ENCODE measurements around the gene SH3BP1. TPM values are rescaled to one million over a fixed set of nuclear protein-coding genes. Genes with fewer than 3 reads are reported as not detected.

The SH3BP1 gene
- total and polyA plus RNA-seq, 8 donors, result 1.6 to 135 (median 9.5) TPM; not detected in 1

- Histone ChIP-seq H3K4me1 (peaks cover 23 to 47% (median 43%) of the 10 kb centered on the region in 4 donors), H3K9me3 (no peaks in the 10 kb centered on the region), H3K27me3 (no peaks in the 10 kb centered on the region), H3K27ac (peak overlapping the region in 4 of 5 donors; percentile 20 to 84 (median 50)), H3K4me3 (no peak overlapping the region), H3K36me3 (peaks cover 28 to 91% (median 83%) of the 10 kb centered on the region in 4 donors)
- TF ChIP-seq EP300 (IDR thresholded peaks at IDR 0.05) (no peak), POLR2A (IDR thresholded peaks at IDR 0.05) (no peak)
- TF ChIP-seq, protein P1, sequence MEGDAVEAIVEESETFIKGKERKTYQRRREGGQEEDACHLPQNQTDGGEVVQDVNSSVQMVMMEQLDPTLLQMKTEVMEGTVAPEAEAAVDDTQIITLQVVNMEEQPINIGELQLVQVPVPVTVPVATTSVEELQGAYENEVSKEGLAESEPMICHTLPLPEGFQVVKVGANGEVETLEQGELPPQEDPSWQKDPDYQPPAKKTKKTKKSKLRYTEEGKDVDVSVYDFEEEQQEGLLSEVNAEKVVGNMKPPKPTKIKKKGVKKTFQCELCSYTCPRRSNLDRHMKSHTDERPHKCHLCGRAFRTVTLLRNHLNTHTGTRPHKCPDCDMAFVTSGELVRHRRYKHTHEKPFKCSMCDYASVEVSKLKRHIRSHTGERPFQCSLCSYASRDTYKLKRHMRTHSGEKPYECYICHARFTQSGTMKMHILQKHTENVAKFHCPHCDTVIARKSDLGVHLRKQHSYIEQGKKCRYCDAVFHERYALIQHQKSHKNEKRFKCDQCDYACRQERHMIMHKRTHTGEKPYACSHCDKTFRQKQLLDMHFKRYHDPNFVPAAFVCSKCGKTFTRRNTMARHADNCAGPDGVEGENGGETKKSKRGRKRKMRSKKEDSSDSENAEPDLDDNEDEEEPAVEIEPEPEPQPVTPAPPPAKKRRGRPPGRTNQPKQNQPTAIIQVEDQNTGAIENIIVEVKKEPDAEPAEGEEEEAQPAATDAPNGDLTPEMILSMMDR (IDR thresholded peaks at IDR 0.05), result peak in 5 of 7 experiments; percentile 49 to 95 (median 87)
- intact Hi-C loops (cut with DNase I; ENCODE audit: low total_unique reads), result no loop called here
- WGBS, 5 donors, result 61 to 65% (median 63%) methylated on average over 20 to 22 of the region's 22 CpGs
- DNase-seq, result peak; percentile 73 to 88
Measured at GRCh38 chr22:37623075-37624016, 16.1 kb upstream of the SH3BP1 start.

DNA sequence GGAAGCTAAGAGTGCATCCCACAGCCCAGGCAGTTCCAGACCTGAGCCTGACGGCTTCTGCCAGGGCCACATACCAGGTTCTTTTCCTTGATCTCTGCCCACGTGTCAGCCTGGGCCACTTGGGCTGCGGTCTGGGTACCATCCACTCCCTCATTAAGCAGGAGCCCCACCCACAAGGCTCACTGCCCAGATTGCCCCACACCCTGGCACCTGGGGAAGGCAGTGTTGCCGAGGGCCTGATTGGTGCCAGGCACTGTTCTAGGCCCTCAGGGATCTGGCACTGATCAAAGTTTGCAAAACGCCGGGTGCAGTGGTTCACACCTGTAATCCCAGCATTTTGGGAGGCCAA lies 15.5 kb upstream of the SH3BP1 start:
- Histone ChIP-seq H3K27ac (peak overlapping the region in 3 of 5 donors; percentile 45 to 84 (median 55)), H3K27me3 (no peaks in the 10 kb centered on the region), H3K4me1 (peaks cover 23 to 51% (median 43%) of the 10 kb centered on the region in 4 donors), H3K9me3 (no peaks in the 10 kb centered on the region), H3K36me3 (peaks cover 22 to 91% (median 83%) of the 10 kb centered on the region in 4 donors), H3K4me3 (no peak overlapping the region)
- WGBS, 5 donors, result 32 to 60% (median 49%) methylated on average over 4 to 6 of the region's 6 CpGs
- intact Hi-C loops (cut with DNase I; ENCODE audit: low total_unique reads), result no loop called here
- TF ChIP-seq EP300 (IDR thresholded peaks at IDR 0.05) (no peak), POLR2A (IDR thresholded peaks at IDR 0.05) (no peak), POLR2AphosphoS5 (IDR thresholded peaks at IDR 0.05) (no peak)
- TF ChIP-seq, protein P1 (IDR thresholded peaks at IDR 0.05), result no peak
- no peak for DNase-seq

DNA sequence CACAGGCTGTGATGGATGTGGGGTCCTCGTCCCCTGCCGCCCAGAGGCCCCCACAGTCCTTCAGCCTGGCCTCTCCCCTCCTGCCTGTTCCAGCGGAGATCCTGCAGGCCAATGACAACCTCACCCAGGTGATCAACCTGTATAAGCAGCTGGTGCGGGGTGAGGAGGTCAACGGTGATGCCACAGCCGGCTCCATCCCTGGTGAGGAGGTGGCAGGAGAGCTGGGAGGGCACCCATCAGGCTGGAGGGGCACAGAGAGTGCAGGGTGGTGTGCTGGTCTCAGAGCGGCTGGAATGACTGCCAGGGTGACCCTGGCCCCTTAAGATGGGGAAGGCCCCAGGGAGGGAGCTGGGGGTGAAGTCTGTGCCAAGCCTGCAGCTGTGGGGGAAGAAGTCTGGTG lies 14.6 kb upstream of the SH3BP1 start:
- no peak for TF ChIP-seq POLR2AphosphoS5 (IDR thresholded peaks at IDR 0.05)
- TF ChIP-seq, protein P1 (IDR thresholded peaks at IDR 0.05), result no peak
- no peak for TF ChIP-seq EP300 (IDR thresholded peaks at IDR 0.05)
- no peak for TF ChIP-seq POLR2A (IDR thresholded peaks at IDR 0.05)
- peak overlapping the region in 3 of 5 donors; percentile 74 to 84 (median 75) for H3K27ac ChIP-seq
- no peaks in the 10 kb centered on the region for H3K9me3 ChIP-seq
- no peak for DNase-seq
- no peak overlapping the region for H3K4me3 ChIP-seq
- peaks cover 23 to 51% (median 43%) of the 10 kb centered on the region in 4 donors for H3K4me1 ChIP-seq
- no peaks in the 10 kb centered on the region for H3K27me3 ChIP-seq
- 91 to 97% (median 93%) methylated on average over 4 to 7 of the region's 7 CpGs for WGBS, 5 donors
- peaks cover 29 to 91% (median 83%) of the 10 kb centered on the region in 4 donors for H3K36me3 ChIP-seq
- intact Hi-C loops (cut with DNase I; ENCODE audit: low total_unique reads), result no loop called here

DNA sequence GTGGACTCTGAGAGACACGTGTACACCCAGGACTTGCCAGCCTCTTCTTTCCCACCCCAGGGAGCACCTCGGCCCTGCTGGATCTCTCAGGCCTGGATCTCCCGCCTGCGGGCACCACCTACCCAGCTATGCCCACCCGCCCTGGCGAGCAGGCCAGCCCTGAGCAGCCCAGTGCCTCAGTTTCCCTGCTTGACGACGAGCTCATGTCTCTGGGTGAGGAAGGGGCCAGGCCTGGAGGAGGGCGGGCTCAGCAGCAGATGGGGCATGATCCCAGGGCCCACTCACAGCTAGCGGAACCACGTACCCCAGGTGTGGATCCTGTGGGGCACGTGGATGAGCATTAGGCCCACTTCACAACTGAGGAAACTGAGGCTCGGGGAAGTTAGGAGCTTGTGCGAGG lies 13.7 kb upstream of the SH3BP1 start:
- Histone ChIP-seq H3K9me3 (no peaks in the 10 kb centered on the region), H3K4me1 (peaks cover 23 to 51% (median 43%) of the 10 kb centered on the region in 4 donors), H3K36me3 (peaks cover 25 to 91% (median 83%) of the 10 kb centered on the region in 4 donors), H3K27me3 (no peaks in the 10 kb centered on the region), H3K4me3 (no peak overlapping the region), H3K27ac (peak overlapping the region in 4 of 5 donors; percentile 63 to 84 (median 74))
- no peak for TF ChIP-seq EP300 (IDR thresholded peaks at IDR 0.05)
- no peak for TF ChIP-seq POLR2A (IDR thresholded peaks at IDR 0.05)
- no peak for TF ChIP-seq POLR2AphosphoS5 (IDR thresholded peaks at IDR 0.05)
- TF ChIP-seq, protein P1 (IDR thresholded peaks at IDR 0.05), result no peak
- 76 to 93% (median 82%) methylated on average over 13 to 14 of the region's 14 CpGs for WGBS, 5 donors
- no peak for DNase-seq
- intact Hi-C loops (cut with DNase I; ENCODE audit: low total_unique reads), result no loop called here

Data from stomach (tissue), 9 donors.